Endothelial cell of umbilical vein (primary cell): ENCODE data around the gene MYT1. TPM values are rescaled to one million over a fixed set of nuclear protein-coding genes. Genes with fewer than 3 reads are reported as not detected.

Experiments
- BruUV-seq: library from RNA; stranded (reverse); fragments of 400-500 nt; replicated peaks from 2 replicates; lab custom pipeline; 2021; lab: Mats Ljungman, UMichigan
- CTCF ChIA-PET: fragments of 300-600, 350-600 bp; sonication (Branson Sonifier 250); formaldehyde crosslinking; loops from one replicate; lab custom pipeline; 2021; ENCODE audit warnings: antibody characterized with exemption, inconsistent platforms; lab: Charles Lee
- POLR2A ChIA-PET: fragments of 300-600, 350-600 bp; sonication (Branson Sonifier 250); formaldehyde crosslinking; loops from one replicate; lab custom pipeline; 2021; ENCODE audit warnings: antibody characterized with exemption, inconsistent platforms; lab: Charles Lee
- DNase-seq: peaks from one replicate; pipeline ENCODE4 v3.0.0-alpha.2; 2011; ENCODE audit warnings: low read depth, low spot score
- FAIRE-seq: peaks from 2 replicates; lab custom pipeline; 2011; peaks lifted over from hg19 to GRCh38; lab: Jason Lieb, UNC
- H2AFZ ChIP-seq: 2 replicates; pipeline ENCODE4 v1.6.0; 2012; ENCODE audit warnings: low read depth, low read length, control low read depth, inconsistent platforms
- H3K27ac ChIP-seq: 2 replicates; pipeline ENCODE4 v1.5.1; 2011; ENCODE audit warnings: low read depth, mild to moderate bottlenecking, control low read depth, low read length, moderate library complexity; ENCODE audit not compliant: insufficient read depth
- H3K27me3 ChIP-seq, 2 experiments: 2 replicates each; pipeline versions ENCODE4 v1.6.0 to v1.6.1; 2011; ENCODE audit warnings: low read length in 2 of 2, mixed read lengths in 1 of 2; ENCODE audit not compliant: control insufficient read depth in 2 of 2, insufficient read depth in 2 of 2
- H3K36me3 ChIP-seq, 2 experiments: 2 replicates in 1 of 2; 3 replicates in 1 of 2; pipeline ENCODE4 v1.5.1; 2011; ENCODE audit warnings: low read length in 2 of 2, mild to moderate bottlenecking in 1 of 2, moderate library complexity in 1 of 2; ENCODE audit not compliant: control insufficient read depth in 2 of 2, insufficient read depth in 2 of 2; ENCODE audit errors: extremely low read depth in 1 of 2
- H3K4me1 ChIP-seq: 3 replicates; pipeline ENCODE4 v1.5.1; 2011; ENCODE audit warnings: mild to moderate bottlenecking, low read length; ENCODE audit not compliant: control insufficient read depth, insufficient read depth; ENCODE audit errors: extremely low read depth
- H3K4me2 ChIP-seq: 2 replicates; pipeline ENCODE4 v1.6.1; 2011; ENCODE audit warnings: low read length, control low read depth, mixed read lengths; ENCODE audit not compliant: insufficient read depth
- H3K4me3 ChIP-seq, 3 experiments: fragments of 200-600 bp in 1 of 3; sonication (generic), shearing (Covaris generic) in 1 of 3; replicated peaks in 1 of 3; 2 replicates each; pipeline ENCODE4 v1.5.1; 2011 to 2016; ENCODE audit warnings: control low read depth in 3 of 3, low read length in 3 of 3, mild to moderate bottlenecking in 2 of 3, inconsistent platforms in 1 of 3, low read depth in 1 of 3, moderate library complexity in 1 of 3; ENCODE audit not compliant: insufficient read depth in 1 of 3
- H3K79me2 ChIP-seq: 2 replicates; pipeline ENCODE4 v1.6.0; 2012; ENCODE audit warnings: low read length, inconsistent platforms; ENCODE audit not compliant: control insufficient read depth, insufficient read depth
- H3K9ac ChIP-seq: replicated peaks from 2 replicates; pipeline ENCODE3; 2011; ENCODE audit warnings: low read length, control low read depth; ENCODE audit not compliant: insufficient read depth; ENCODE audit errors: extremely low read depth
- H3K9me1 ChIP-seq: replicated peaks from 3 replicates; pipeline ENCODE4 v1.6.0; 2011; ENCODE audit warnings: mild to moderate bottlenecking, low read length; ENCODE audit not compliant: control insufficient read depth, insufficient read depth; ENCODE audit errors: extremely low read depth
- H3K9me3 ChIP-seq: replicated peaks from 2 replicates; pipeline ENCODE4 v1.5.1; 2012; ENCODE audit warnings: low read length, inconsistent platforms; ENCODE audit not compliant: control insufficient read depth, insufficient read depth
- H4K20me1 ChIP-seq: replicated peaks from 2 replicates; pipeline ENCODE3; 2011; ENCODE audit warnings: mild to moderate bottlenecking, low read length; ENCODE audit not compliant: control insufficient read depth, insufficient read depth; ENCODE audit errors: extremely low read depth
- CTCF ChIP-seq, 2 donors: IDR thresholded peaks; 1 replicate in 1 of 2; 2 replicates in 1 of 2; pipeline ENCODE4 v1.5.1; 2011; ENCODE audit warnings: low read length in 2 of 2, mild to moderate bottlenecking in 2 of 2, moderate library complexity in 2 of 2, control low read depth in 1 of 2, inconsistent platforms in 1 of 2, low read depth in 1 of 2; ENCODE audit not compliant: insufficient read depth in 1 of 2; ENCODE audit errors: extremely low read depth in 1 of 2
- EZH2 ChIP-seq: IDR thresholded peaks from 2 replicates; pipeline ENCODE4 v1.6.1; 2012; ENCODE audit warnings: borderline replicate concordance, low read depth, mild to moderate bottlenecking, moderate library complexity, low read length, inconsistent platforms; ENCODE audit not compliant: severe bottlenecking
- FOS ChIP-seq: IDR thresholded peaks from 2 replicates; pipeline ENCODE4 v1.6.1; 2011; ENCODE audit warnings: mild to moderate bottlenecking, low read length, moderate library complexity, borderline replicate concordance; ENCODE audit not compliant: insufficient read depth
- GATA2 ChIP-seq: IDR thresholded peaks from 2 replicates; pipeline ENCODE4 v1.7.0; 2011; ENCODE audit warnings: low read depth, mild to moderate bottlenecking, moderate library complexity, mixed read lengths, low read length; ENCODE audit not compliant: insufficient read length, insufficient read depth
- JUN ChIP-seq: IDR thresholded peaks from 2 replicates; pipeline ENCODE4 v1.6.1; 2011; ENCODE audit warnings: borderline replicate concordance, low read depth; ENCODE audit not compliant: insufficient read length, insufficient read depth
- MAX ChIP-seq: IDR thresholded peaks from 2 replicates; pipeline ENCODE4 v1.6.1; 2011; ENCODE audit not compliant: insufficient read depth, insufficient read length
- MYC ChIP-seq: IDR thresholded peaks from one replicate; pipeline ENCODE4 v1.6.1; 2011; ENCODE audit warnings: mild to moderate bottlenecking, low read depth, low read length
- POLR2A ChIP-seq: IDR thresholded peaks from 2 replicates; pipeline ENCODE4 v1.6.1; 2012; ENCODE audit warnings: low read depth, mild to moderate bottlenecking, control low read depth, low read length
- POLR2AphosphoS5 ChIP-seq: IDR thresholded peaks from 2 replicates; pipeline ENCODE4 v1.6.1; 2012; ENCODE audit warnings: low read depth, mild to moderate bottlenecking, control low read depth, low read length, moderate library complexity; ENCODE audit not compliant: insufficient read depth
- dilution Hi-C: fragments of 300-500 bp; cut with MboI; formaldehyde crosslinking; loops from one replicate; pipeline ENCODE4 v1.15.0; 2019; ENCODE audit warnings: low sequenced_read_pairs; ENCODE audit not compliant: extremely low pct_ligation_motif_present
- intact Hi-C: fragments of 100-400 bp; cut with micrococcal nuclease; formaldehyde crosslinking; loops from one replicate; pipeline ENCODE4 v1.10.0; 2022
- polyA plus RNA-seq, 4 experiments: library from polyadenylated mRNA; depleted of rRNA in 3 of 4; stranded (reverse) in 3 of 4; unstranded in 1 of 4; fragments of >200 nt; gene quantifications; 2 replicates each; pipeline versions ENCODE4 v1.2.1 to v1.2.3, GENCODE V29; 2011 to 2012; ENCODE audit warnings: missing spikeins in 1 of 4
- total RNA-seq: library from RNA; stranded (reverse); gene quantifications from 2 replicates; pipeline ENCODE4 v1.2.3, GENCODE V29; 2021

The MYT1 gene
- total and polyA plus RNA-seq, 2 donors (not counting 3 experiments of a cell fraction or from before 2014, with no cell fraction given): not detected

- H3K79me2 ChIP-seq: peaks cover 13% of the 10 kb centered on the region
- H3K9me1 ChIP-seq: no peaks in the 10 kb centered on the region
- H3K27ac ChIP-seq: no peak overlapping the region
- H2AFZ ChIP-seq: no peak overlapping the region
- no peak overlapping the region for H3K9ac ChIP-seq
- TF ChIP-seq EZH2 (no peak), MAX (no peak), CTCF (IDR thresholded peaks at IDR 0.05; ENCODE audit: extremely low read depth in 1 of 2, insufficient read depth in 1 of 2, low read depth in 1 of 2, low read length in 2 of 2) (no peak), MYC (no peak), FOS (no peak), GATA2 (no peak), POLR2AphosphoS5 (no peak), POLR2A (no peak), JUN (no peak)
- ChIA-PET CTCF (no interaction called here), POLR2A (no interaction called here)
- DNase-seq (peak; percentile 89), FAIRE-seq (no peak)
- peaks cover 2 to 4% of the 10 kb centered on the region in 2 experiments for H3K36me3 ChIP-seq
- intact Hi-C loops (no loop called here), dilution Hi-C loops (no loop called here)
- no peak overlapping the region for H3K4me3 ChIP-seq
- H4K20me1 ChIP-seq: no peaks in the 10 kb centered on the region
- peaks cover 12% of the 10 kb centered on the region for H3K4me1 ChIP-seq
- no peaks in the 10 kb centered on the region for H3K27me3 ChIP-seq
- no TSS peak for BruUV-seq
- no peak overlapping the region for H3K4me2 ChIP-seq
- H3K9me3 ChIP-seq: no peaks in the 10 kb centered on the region
Measured at GRCh38 chr20:64261138-64261537, 96.9 kb downstream of the MYT1 start.
